Activated CD8-positive, alpha-beta memory T cell treated with anti-CD3 and anti-CD28 coated beads, Interleukin-2, amount 50 U/mL, for 1 hour (primary cell): ENCODE data around the gene TSFM.
A peak's percentile ranks its signal among the peaks of the same experiment; 100 is the strongest.

Experiments
- DNase-seq: peaks from one replicate; pipeline ENCODE4 v3.0.0-alpha.2; 2020; ENCODE audit errors: extremely low read depth

Gene TSFM

DNA sequence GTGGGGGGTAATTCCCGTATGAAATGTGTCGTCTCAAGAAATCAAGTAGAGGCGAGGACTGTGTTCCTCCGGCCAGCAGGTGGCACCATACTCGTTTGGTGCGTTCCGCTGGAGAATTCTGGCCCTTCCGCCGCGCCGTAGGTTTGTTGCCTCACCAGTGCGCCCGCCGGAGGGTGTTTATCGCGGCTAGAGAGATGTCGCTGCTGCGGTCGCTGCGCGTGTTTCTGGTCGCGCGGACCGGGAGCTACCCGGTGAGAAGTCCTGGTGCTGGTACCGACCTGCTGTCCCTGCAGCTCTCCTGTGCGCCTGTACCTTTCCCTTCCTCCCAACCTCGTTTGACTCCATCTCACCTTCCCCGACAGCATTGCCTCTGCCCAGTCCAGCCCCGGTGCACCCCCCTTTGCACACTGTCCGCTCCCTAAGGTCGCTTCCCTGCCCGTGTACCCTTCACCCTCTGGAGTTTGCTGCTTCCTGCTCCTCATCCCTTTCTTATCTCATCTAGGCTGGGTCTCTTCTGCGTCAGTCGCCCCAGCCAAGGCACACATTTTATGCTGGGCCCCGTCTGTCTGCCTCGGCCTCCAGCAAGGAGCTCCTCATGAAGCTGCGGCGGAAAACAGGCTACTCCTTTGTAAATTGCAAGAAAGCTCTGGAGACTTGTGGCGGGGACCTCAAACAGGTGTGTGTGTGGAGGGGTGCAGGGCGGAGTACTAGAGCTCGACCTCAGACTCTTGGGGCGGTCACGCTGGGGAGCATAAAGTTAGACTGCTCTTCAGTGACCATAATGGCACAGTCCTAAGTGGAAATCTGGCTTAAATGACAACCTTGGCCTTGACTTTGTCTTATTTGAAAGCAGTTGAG lies at the start of gene TSFM:
Gene TSFM, plus strand, starts transcription at position 180 of the 858 bp plus-strand sequence. Its CDS starts 15 bp downstream, at position 195.
- peak; percentile 96 for DNase-seq

DNA sequence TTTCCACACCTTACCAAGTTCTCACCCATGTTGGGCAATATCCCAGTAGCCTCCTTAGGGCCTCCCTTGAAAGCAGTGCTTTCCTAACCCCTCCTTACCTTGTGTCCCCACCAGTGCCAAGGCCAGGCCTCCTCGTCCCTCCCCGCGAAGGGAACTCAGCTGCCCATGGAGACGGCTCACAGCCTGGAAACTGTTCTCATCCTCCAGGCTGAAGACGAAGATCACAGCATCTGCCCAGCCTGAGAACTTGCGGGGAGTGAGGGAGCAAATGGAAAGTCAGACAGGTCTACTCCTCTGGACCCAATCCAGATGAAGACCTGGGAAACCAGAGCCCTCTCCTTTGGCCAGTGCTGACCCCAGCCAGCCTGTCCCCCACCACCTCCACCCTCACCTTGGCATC lies 48.7 kb upstream of the TSFM start:
- no peak for DNase-seq

GRCh38 chr12:57734591-57734990 lies 48.0 kb upstream of the TSFM start:
- DNase-seq, result no peak

DNA sequence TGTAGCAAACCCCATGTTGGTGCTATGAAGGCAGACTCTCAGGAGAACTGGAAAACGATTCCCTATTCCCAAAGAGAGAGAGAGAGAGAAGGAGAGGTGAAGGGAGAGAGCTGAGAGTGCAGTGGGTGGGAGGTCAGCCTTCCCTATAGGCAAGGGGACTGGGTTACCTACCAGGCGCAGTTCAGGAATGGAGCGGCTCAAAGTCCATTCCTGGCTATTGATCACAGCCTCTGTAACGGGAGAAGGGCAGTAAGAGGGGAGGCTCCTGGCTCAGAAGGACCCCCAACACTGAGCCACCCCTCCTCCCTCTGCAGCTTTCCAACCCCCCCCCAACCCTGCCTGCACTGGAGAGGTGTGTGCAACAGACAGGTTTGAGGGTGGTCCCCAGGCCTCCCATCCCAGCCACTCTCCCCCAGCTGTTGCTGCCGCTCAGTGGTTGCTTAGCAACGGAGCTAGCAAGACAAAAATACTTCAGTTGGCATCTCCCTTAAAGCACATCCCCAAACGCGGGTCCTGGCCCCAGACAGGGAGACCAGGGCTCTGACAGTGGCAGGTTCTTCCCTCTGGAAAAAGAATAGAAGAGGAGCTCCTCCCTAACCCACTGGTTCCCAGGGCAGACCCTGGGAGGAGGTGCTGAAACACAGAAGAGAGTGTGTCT lies 47.3 kb upstream of the TSFM start:
- no peak for DNase-seq

- DNase-seq, result no peak
These were observed 46.4 kb upstream of the TSFM start for GRCh38 chr12:57735952-57736740.

DNA sequence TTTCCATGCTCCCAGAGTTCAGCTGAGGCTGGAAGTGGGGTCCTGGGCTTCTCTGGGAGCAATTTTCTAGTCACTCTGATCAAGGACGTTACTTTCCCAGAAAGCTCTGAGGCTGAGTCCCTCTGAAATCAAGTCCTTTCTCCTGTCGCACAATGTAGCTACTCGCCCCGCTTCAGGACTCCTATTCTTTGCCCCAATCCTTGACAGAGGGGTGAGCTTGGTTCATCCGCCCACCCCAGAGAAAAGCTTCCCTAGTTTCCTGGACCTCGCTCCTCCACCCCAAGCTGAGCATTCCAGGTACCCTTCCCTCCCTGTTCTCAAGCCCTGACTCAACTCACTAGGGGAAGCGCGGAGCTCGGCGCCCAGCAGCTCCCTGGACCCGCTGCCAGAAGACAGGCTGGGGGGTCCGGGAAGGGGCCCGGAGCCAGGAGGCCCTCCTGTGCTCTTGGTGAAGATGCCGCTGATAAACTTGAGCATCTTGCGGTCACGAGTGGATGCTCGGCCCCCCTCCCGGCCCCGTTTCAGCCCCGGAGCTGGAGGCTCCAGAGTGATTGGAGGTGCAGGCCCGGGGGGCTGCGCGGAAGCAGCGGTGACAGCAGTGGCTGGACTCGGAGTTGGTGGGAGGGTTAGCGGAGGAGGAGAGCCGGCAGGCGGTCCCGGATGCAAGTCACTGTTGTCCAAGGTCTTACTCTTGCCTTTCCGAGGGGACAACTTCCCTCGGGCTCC lies 45.7 kb upstream of the TSFM start:
- no peak for DNase-seq

DNA sequence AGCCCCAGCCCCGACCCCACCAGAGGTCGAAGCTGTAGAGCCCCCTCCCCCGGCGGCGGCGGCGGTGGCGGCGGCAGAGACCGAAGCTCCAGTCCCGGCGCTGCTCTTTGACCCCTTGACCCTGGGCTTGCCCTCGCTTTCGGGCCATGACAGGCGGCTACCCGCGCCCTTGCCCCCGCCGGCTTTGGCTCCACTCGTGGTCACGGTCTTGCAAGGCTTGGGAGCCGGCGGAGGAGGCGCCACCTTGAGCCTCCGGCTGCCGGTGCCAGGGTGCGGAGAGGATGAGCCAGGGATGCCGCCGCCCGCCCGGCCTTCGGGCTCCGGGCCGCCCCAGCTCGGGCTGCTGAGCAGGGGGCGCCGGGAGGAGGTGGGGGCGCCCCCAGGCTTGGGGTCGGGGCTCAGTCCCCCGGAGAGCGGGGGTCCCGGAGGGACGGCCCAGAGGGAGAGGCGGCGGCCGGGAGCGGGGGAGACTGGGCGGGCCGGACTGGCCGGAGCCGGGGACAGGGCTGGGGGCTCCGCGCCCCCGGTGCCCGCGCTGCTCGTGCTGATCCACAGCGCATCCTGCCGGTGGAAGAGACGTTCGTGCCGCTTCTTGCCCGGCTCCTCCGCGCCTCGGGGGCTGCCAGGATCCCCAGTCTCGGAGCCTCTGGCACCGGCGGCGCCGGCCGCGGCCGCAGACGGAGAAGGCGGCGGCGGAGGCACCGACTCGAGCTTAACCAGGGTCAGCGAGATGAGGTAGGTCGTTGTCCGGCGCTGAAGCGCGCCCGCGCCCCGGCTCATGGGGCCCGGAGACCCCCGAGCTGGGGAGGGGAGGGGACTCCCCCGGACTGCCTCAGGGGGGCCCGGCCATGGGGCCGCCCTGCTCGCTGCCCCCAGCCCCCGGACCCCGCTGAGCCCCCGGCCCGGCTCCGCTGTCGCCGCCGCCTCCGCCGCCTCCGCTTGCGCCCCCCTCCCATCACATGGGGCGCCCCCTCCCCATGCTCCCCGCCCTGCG lies 44.8 kb upstream of the TSFM start:
- no peak for DNase-seq

- no peak for DNase-seq
These were observed 43.8 kb upstream of the TSFM start, which contains the start of gene AGAP2 for GRCh38 chr12:57738661-57739237. Gene AGAP2, minus strand, starts transcription at chr12:57738742. Its CDS starts 496 bp downstream, at chr12:57738246.

GRCh38 chr12:57739387-57739786 lies 43.2 kb upstream of the TSFM start:
- no peak for DNase-seq

GRCh38 chr12:57739914-57740538 lies 42.6 kb upstream of the TSFM start:
- DNase-seq, result no peak

- DNase-seq, result peak; percentile 55
These were observed 41.8 kb upstream of the TSFM start for GRCh38 chr12:57740656-57741412.

- DNase-seq, result no peak
These were observed 41.2 kb upstream of the TSFM start for GRCh38 chr12:57741413-57741789.

DNA sequence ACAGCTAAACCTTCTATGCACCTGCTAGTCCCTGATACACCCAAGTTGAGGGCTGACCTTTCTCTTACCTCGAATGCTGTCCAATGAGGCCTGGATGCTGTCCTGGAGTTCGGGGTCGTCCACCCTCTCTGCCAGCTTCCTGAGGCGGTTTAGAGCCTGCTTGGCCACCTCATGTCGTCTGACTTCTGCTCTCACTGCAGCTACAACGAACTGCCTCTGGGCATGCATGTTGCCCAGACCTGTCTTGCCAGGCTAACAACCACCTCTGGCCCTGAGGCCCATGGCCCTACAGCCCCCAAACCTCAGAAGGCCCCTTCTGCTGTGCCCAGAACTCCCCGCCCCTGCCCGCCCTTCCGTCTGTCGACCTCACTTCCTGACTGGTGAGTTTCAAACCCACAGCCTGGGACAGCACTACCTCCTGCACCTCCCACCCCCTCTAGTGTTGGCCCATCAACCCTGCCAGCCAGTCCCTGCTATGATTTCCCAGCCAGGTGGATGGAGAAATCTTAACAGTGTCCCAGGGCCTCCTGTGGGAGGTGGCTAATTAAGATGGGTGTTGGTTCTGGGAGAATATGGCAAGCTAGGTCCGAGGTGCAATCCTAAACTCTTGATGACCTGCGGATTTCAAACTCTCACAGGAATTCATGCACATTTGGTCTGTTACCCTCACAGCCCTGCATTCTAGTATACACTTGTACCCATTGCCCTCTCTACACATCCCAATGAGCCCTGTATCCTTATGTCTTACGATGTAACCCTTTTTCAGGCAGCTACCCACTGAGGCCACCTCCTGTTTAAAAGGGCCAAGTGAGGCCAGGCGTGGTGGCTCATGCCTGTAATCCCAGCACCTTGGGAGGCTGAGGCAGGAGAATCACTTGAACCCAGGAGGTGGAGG lies 40.5 kb upstream of the TSFM start:
- DNase-seq, result no peak

GRCh38 chr12:57743769-57744168 lies 38.8 kb upstream of the TSFM start:
- DNase-seq, result no peak

DNA sequence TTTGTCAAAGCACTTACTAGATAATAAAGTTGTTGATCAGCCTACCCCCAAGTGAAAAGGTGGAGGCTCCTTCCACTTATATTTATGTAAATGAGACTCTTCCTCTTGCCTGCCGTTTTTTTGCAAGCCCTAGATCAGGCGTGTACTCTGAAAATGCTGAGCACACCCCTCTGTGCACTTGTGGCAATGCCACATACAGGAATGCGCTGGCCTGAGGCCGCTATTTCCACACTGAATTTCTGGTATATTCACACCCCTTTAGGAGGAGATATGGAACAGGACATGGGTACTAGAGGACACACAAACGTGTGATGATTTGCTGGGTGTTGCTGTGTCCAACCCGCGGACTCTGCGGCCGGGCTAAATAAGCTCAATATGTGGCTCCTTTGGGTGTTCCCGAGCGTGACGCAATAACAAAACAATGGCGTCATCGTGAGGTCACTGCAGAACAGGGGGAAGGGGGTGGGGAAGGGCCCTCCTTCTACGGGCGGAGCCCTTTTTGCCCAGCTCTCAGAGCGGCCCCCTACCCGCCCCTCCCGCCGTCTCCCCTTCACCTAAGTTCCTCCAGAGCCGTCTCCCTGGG lies 38.3 kb upstream of the TSFM start:
- no peak for DNase-seq

GRCh38 chr12:57744777-57745484 lies 37.7 kb upstream of the TSFM start, which contains the start of gene TSPAN31:
Gene TSPAN31, plus strand, starts transcription at chr12:57745039. Its CDS starts 116 bp downstream, at chr12:57745155.
- peak; percentile 95 for DNase-seq

DNA sequence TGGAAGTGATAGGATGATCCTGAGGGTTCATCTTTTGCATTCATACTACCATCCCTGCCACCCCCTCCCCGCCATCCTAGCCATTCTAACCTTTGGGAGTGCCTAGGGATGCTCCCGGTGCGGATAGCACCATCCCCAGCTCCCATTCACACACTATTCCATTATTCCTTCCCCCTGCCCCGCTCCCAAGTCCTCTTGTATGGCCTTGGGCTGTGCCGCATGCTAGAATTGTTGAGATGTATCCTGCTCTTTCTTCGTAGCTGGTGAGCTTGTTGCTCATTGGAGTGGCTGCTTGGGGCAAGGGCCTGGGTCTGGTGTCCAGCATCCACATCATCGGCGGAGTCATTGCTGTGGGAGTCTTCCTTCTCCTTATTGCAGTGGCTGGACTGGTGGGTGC lies 37.1 kb upstream of the TSFM start:
- DNase-seq, result no peak
